Muscle layer of colon (tissue), 2 donors: ENCODE measurements around the gene BORCS8.
"Not testable (repeated sequence)": the region's sequence is repeated elsewhere in the genome, so short reads cannot be mapped to it uniquely, and the experiment has no call there.

Source experiments
- H3K27ac ChIP-seq: one replicate; pipeline ENCODE4 v1.7.0; 2013; ENCODE audit warnings: low read depth, mild to moderate bottlenecking, low read length, moderate library complexity
- H3K27me3 ChIP-seq, 2 donors: one replicate each; pipeline ENCODE4 v1.7.0; 2013; ENCODE audit warnings: low read length in 2 of 2, mild to moderate bottlenecking in 2 of 2; ENCODE audit not compliant: insufficient read depth in 2 of 2, control insufficient read depth in 1 of 2
- H3K36me3 ChIP-seq: one replicate; pipeline ENCODE4 v1.7.0; 2013; ENCODE audit warnings: mild to moderate bottlenecking, low read length; ENCODE audit not compliant: insufficient read depth
- H3K4me1 ChIP-seq: one replicate; pipeline ENCODE4 v1.7.0; 2013; ENCODE audit warnings: mild to moderate bottlenecking, low read length; ENCODE audit not compliant: insufficient read depth
- H3K4me3 ChIP-seq, 2 donors: one replicate each; pipeline ENCODE4 v1.7.0; 2013; ENCODE audit warnings: low read length in 2 of 2, low read depth in 1 of 2, mild to moderate bottlenecking in 1 of 2, moderate library complexity in 1 of 2
- H3K9ac ChIP-seq: one replicate; pipeline ENCODE4 v1.7.0; 2013; ENCODE audit warnings: low read length
- H3K9me3 ChIP-seq: one replicate; pipeline ENCODE4 v1.7.0; 2013; ENCODE audit warnings: mild to moderate bottlenecking, low read length
- donor health status: abdominal sarcoma.
- donor health status: Adenocarcinoma of cecum.

The BORCS8 gene

DNA sequence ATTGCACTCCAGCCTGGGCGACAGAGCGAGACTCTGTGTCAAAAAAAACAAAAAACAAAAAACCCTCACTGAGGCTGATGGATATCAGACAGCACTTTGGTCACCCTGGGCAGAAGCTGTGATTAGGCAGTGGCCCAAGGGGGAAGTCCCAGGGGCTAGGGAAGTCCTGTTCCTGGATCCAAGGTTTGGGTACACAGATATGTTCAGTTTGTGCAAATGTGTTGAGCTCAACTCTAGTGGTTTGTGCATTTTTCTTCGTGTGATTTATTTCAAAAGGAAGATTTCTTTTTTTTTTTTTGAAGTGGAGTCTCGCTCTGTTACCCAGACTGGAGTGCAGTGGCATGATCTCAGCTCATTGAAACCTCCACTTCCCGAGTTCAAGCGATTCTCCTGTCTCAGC is 34.1 kb downstream of the BORCS8 start:
- Histone ChIP-seq H3K27ac (no peak overlapping the region), H3K36me3 (no peaks in the 10 kb centered on the region), H3K27me3 (no peaks in the 10 kb centered on the region), H3K4me3 (no peak overlapping the region), H3K9me3 (no peaks in the 10 kb centered on the region), H3K4me1 (no peaks in the 10 kb centered on the region), H3K9ac (no peak overlapping the region)

DNA sequence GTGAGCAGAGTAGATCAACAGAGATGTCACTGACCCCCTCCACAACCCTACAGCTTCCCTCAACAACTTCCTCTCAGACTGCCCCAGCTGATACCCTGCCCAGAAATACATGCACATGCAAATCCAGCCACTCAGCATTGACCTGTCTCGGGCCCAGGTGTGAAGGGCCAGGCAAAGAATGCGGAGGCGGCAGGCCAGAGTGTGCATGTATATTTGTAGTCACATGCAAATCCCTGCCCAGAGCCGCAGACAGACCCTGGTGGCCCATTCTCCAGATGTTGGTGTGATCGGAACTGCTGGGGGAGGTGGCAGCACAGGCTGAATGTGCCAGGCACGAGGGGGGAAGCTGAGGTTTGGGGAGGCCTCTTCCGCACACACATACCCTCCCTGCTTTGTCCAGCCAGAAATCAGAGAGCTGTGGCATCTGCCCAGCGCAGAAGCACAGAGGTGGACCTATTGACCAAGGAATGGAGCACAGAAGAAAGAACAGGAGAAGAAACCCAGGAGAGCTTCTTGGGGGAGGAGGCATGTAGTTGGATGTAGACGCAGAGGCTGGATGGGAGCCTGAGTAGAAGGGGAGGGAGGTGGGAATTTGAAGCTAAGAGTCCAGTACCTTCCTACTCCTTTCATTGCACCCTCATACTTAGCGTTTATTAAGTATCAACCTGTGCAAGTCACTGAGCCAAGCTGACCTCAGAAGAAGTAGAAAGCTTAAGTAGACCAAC is 36.3 kb downstream of the BORCS8 start:
- H3K27me3 ChIP-seq = no peaks in the 10 kb centered on the region
- no peaks in the 10 kb centered on the region for H3K4me1 ChIP-seq
- no peaks in the 10 kb centered on the region for H3K36me3 ChIP-seq
- H3K27ac ChIP-seq = no peak overlapping the region
- H3K9ac ChIP-seq = no peak overlapping the region
- no peaks in the 10 kb centered on the region for H3K9me3 ChIP-seq
- no peak overlapping the region for H3K4me3 ChIP-seq

DNA sequence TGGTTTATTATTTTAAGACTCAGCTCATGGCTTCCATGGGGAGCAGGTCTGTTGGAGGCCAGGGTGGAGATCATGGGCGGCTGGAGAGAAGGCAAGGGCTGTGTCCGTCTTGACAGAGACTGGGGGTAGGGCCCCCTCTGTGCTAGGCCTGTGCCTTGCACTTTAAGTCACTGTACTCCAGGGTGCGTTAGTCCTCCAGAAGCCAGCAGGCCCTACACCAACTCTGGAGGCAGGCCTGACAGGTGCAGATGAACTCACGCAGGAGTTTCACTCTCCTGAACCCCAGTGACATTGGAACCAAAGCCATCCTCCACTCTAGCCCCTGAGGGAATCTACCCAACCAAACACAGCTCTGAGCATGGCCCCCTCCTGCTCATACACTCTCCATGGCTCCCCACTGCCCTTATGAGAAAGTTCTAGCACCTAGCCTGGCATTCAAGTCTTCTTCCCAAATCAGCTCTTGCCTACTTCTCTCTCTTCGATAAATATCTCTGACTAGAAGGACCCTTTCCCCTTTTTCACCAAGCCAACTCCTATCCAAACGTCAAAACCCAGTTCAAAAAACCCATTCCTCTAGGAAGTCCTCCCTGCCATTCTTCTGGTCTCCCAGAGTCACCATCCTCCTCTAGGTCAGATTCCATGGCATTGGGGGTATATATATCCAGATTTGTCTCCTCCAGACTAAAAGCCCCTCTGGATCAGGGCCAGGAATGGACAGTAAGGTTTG is 37.0 kb downstream of the BORCS8 start:
- H3K36me3 ChIP-seq = no peaks in the 10 kb centered on the region

DNA sequence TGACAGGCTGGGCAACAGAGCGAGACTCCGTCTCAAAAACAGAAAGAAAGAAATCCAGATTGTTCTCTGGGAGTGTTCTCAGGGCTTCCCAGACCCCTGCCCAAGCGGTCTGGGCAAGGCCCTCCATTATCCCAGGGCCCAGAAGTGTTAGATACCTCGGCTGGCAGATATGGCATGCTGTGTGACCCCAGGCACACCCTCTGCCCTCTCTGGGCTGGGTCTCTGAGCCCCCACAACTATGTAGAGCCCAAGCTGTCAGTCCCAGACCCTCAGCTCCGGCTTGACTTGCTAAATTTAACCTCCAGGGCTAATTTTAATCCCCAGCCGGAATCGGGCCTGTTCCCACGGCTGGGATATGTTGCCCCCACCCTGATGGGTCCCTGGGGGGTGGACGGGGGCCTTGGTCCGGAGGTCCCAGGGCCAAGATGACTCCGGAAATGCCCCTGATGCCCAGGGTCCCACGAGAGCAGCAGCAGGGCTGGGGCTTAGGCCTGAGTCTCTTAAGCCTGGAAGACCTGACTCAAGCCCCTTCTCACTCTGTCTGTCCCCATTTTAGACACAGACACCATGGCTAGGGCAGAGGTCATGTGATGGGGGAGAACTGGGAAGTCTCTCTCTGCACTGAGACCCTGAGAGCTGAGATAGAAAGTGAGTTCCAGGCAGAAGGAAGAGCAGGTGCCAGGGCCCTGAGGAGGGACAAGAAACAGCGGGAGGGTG is 39.1 kb downstream of the BORCS8 start:
- Histone ChIP-seq H3K9me3 (no peaks in the 10 kb centered on the region), H3K4me3 (no peak overlapping the region), H3K27ac (no peak overlapping the region), H3K36me3 (no peaks in the 10 kb centered on the region), H3K4me1 (no peaks in the 10 kb centered on the region), H3K27me3 (no peaks in the 10 kb centered on the region), H3K9ac (no peak overlapping the region)

More for the DNA sequence above, 37.0 kb downstream of the BORCS8 start:
- no peak overlapping the region for H3K9ac ChIP-seq
- no peak overlapping the region for H3K4me3 ChIP-seq
- H3K9me3 ChIP-seq = no peaks in the 10 kb centered on the region
- H3K27ac ChIP-seq = no peak overlapping the region
- H3K4me1 ChIP-seq = no peaks in the 10 kb centered on the region
- no peaks in the 10 kb centered on the region for H3K27me3 ChIP-seq

DNA sequence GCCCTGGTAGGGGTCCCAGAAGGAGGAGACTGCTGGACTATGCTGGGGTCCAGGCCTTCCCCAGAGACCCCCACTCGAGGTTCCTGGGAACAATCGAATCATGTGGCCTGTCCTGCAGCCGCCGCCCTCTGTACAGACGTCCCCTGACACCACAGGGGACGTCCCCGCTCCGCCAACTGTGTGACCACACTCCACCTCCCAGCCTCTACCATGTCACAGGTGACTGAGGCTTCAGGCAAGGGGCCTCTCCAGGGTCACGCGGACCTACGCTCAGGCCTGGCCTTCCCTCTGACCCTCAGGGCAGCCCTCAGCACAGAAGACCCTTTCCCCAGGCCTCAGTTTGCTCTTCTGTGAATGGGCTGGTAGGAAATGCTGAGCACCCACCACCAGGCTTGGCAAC is 40.5 kb downstream of the BORCS8 start:
- H3K36me3 ChIP-seq = peaks cover 9% of the 10 kb centered on the region
- no peaks in the 10 kb centered on the region for H3K4me1 ChIP-seq
- no peak overlapping the region for H3K9ac ChIP-seq
- H3K27ac ChIP-seq = no peak overlapping the region
- no peaks in the 10 kb centered on the region for H3K9me3 ChIP-seq
- H3K4me3 ChIP-seq = no peak overlapping the region
- no peaks in the 10 kb centered on the region for H3K27me3 ChIP-seq

DNA sequence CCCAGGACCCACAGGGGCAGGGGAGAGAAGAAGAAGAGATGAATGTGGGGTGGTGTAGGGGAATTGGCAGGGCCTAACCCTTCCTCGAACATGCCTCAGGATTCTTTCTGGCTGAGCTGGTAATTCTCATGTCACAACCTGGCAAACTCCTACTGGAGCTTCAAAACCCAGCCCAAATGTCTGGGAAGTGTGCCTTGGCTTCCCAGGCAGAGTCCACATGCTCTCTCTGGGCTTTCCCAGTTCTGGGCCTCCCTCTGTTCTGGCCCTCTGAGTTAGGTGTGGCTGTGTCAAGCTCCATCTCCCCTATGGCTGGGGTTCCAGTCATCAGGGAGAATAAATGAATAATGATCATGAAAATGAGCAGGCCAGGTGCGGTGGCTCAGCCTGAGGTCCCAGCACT is 42.5 kb downstream of the BORCS8 start:
- H3K9me3 ChIP-seq = no peaks in the 10 kb centered on the region
- H3K27ac ChIP-seq = no peak overlapping the region
- H3K27me3 ChIP-seq = no peaks in the 10 kb centered on the region
- H3K4me1 ChIP-seq = no peaks in the 10 kb centered on the region
- H3K9ac ChIP-seq = no peak overlapping the region
- peaks cover 9% of the 10 kb centered on the region for H3K36me3 ChIP-seq
- no peak overlapping the region for H3K4me3 ChIP-seq

DNA sequence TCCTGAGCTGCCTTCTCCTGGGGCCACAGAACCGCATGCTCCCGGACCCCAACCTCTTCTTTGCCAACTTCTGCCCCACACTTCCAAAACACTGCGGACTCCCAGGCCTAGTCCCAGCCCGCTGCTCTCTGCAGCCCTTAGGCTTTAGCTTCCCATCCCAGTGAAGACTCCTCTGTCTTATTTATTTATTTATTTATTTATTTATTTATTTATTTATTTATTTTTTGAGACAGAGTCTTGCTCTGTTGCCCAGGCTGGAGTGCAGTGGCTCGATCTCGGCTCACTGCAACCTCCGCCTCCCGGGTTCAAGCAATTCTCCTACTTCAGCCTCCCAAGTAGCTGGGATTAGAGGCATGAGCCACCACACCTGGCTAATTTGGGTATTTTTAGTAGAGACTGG is 43.4 kb downstream of the BORCS8 start:
- H3K36me3 ChIP-seq, H3K4me3 ChIP-seq, H3K9me3 ChIP-seq, H3K4me1 ChIP-seq, H3K27ac ChIP-seq, H3K27me3 ChIP-seq, H3K9ac ChIP-seq: not testable (repeated sequence)

DNA sequence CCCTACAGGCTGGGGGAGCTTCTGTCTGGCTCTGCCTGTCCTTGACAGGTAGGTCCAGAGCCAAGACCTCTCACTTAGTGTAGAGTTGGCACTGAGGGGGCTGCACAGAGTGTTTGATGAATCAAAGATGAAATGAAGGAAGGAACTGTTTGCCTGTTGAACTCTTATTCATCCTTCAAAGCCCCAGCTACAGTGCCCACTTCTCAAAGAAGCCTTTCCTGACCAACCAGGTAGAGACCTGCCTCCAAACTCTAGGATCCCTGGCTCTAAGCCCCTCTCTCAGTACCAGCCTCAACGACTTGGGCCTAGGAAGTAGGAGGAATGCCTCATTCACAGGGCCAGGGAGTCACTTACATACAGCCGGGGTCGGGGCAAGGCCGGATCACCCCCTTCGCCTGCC is 44.6 kb downstream of the BORCS8 start:
- H3K4me1 ChIP-seq = no peaks in the 10 kb centered on the region
- no peak overlapping the region for H3K27ac ChIP-seq
- H3K36me3 ChIP-seq = peaks cover 9% of the 10 kb centered on the region
- H3K9me3 ChIP-seq = no peaks in the 10 kb centered on the region
- H3K4me3 ChIP-seq = no peak overlapping the region
- no peak overlapping the region for H3K9ac ChIP-seq
- H3K27me3 ChIP-seq = no peaks in the 10 kb centered on the region

DNA sequence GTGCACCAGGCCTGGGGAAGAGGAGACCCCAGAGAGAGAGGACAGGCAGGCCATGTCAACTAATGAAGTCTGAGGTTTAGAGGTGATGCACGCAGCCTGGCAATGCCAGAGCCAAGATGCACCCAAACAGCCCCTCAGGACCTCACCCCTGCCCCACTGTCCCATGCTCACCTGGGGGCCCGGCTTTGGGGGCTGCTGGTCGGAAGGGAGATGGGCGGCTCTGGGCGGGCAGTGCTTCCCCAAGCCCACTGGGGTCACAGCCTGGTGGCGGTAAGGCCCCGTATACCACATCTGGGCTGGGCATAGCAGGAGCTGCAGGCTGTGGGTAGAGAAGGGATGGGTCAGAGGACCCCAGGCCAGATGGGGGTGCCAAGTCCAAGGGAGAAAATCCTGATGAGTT is 45.1 kb downstream of the BORCS8 start:
- Histone ChIP-seq H3K9me3 (no peaks in the 10 kb centered on the region), H3K36me3 (peaks cover 9% of the 10 kb centered on the region), H3K4me1 (no peaks in the 10 kb centered on the region), H3K9ac (no peak overlapping the region), H3K27me3 (no peaks in the 10 kb centered on the region), H3K4me3 (no peak overlapping the region), H3K27ac (no peak overlapping the region)

DNA sequence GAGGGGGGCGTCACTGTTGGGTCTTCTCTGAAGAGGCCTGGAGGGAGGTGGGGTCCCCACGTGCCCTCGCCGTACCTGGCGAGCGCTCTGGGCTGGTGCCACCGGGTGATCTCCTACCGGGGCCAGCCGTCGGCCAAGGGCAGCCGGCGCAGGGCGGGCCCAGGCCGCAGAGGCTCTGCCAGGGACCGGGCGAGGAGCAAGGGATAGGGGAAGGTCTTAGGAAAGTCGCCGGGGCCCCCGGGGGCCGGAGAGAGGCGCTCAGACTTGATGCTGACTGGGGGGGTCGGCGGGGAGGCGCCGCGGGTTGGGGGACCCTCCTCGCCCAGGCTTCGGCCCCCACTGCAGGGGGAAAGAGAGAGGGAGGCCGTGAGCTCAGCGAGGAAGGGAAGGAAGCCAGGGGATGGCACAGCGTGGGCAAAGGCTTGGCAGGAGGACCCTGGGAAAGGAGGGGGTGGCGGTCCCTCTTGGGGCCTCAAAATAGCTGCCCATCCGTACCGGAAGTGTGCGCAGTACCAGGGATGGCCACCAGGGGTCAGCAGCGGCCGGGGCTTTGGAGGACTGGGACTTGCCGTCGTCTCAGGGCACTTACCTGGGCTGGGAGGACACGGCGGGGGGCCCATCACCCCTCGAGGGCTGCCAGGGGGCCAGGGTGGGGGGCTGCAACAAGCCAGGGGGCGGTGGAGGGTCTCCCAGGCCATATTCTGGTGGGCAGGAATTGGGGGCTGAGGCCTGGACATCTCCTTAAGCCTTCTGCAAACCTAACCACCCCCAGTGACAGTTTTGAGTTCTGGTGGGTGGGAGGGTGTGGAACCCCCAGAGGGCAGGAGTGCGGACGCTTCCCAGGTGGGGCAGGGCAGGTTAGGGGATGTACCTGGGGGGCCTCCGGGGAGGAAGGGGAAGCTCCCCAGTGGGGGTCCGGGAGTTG is 46.0 kb downstream of the BORCS8 start:
- H3K4me1 ChIP-seq = no peaks in the 10 kb centered on the region
- H3K4me3 ChIP-seq = no peak overlapping the region
- no peaks in the 10 kb centered on the region for H3K27me3 ChIP-seq
- no peak overlapping the region for H3K9ac ChIP-seq
- no peak overlapping the region for H3K27ac ChIP-seq
- no peaks in the 10 kb centered on the region for H3K9me3 ChIP-seq
- H3K36me3 ChIP-seq = peaks cover 9% of the 10 kb centered on the region

DNA sequence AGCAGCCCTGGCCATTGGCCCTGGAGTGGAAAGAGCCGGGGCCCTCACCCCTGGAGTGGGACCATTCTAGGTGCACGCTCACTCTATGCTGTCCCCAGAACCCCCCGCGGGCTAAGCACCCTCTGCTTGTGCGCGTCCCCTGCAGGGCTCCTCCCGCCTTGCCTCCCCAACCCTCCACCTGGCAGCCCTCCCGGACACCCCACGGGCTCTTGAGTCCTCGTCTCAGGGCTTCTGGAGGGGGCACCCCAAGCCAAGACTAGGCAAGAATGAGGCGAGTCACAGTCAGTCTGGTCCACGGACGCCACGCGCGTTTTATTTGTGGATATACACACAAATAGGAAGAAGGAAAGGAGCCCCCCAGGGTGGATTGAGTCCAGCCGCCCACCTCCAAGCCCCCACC is 46.7 kb downstream of the BORCS8 start:
- Histone ChIP-seq H3K9me3 (no peaks in the 10 kb centered on the region), H3K4me3 (no peak overlapping the region), H3K36me3 (peaks cover 9% of the 10 kb centered on the region), H3K9ac (no peak overlapping the region), H3K27me3 (no peaks in the 10 kb centered on the region), H3K4me1 (no peaks in the 10 kb centered on the region), H3K27ac (no peak overlapping the region)
